G401 (cell line): ENCODE data around the gene PGRMC2. TPM values are rescaled to one million over a fixed set of nuclear protein-coding genes. Genes with fewer than 3 reads are reported as not detected.
A peak's percentile ranks its signal among the peaks of the same experiment; 100 is the strongest.

Experiments
- DNase-seq: peaks from one replicate; pipeline ENCODE4 v3.0.0-alpha.2; 2015; ENCODE audit warnings: low spot score
- in situ Hi-C: cut with HindIII; loops from 2 replicates; pipeline ENCODE4 v1.10.0; 2016; ENCODE audit warnings: low sequenced_read_pairs, mixed read lengths
- total RNA-seq: library from RNA; depleted of rRNA; stranded (reverse); fragments of >200 nt; shearing (Covaris generic); gene quantifications from 2 replicates; pipeline ENCODE4 v1.2.3, GENCODE V29; 2014; rRNA removed

PGRMC2 gene
- 45.0 and 58.6 TPM in 2 replicates for total RNA-seq

DNA sequence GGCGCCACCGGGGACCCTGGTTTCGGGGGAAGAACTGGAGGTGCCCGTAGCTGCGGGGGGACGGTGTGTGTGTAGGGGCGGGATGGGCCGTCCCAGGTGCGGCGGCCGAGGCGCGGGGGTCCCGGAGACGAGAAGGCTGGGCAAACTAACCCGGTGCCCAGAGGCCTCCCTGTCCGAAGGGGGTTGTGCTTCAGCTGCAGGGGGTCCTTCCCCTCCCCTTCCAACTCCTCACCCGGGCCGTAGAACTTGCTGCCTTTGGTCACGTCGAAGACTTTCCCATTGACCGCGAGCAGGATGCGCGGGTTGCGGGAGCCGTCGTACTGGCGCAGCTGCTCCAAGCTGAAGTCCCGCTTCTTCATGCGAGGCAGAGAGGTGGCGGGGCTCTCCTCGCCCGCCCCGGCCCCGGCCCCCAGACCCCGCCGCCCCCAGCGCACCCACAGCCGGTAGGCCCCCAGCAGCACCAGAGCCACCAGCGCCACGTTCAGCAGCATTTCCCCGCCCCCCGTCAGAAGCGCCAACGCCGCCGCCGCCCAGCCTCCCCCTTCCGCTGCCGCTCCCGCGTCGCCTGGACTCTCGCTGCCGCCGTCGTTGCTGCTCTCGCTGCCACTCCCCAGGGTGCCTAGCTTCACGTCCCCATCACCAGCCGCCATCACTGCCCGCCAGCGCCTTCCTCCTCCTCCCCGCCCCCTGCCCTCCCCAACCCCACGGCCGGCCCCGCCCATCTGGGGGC lies at the start of gene PGRMC2:
PGRMC2 (minus strand) TSS at position 673 of the 730 bp plus-strand sequence; CDS start at position 650, 23 bp downstream.
- peak; percentile 33 for DNase-seq
- in situ Hi-C loops, result no loop called here

DNA sequence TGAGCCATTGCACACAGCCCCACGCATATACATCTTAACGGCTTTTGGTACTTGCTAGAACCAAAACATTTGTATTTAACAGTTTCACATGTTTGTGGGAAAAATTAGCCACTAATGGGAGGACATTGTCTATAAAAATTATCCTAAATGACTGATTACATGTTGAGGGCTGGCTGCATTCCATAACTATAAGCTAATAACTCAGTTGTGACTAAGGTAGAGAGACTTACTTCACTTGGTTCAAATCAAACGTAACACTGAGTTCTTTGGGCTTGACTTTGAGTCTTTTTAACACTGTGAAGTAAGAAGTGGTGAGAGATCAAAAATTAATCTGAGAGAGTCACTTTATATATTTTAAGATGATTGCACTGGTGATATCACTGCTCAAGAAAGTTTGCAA lies 47.9 kb upstream of the PGRMC2 start:
- in situ Hi-C loops, result no loop called here

DNA sequence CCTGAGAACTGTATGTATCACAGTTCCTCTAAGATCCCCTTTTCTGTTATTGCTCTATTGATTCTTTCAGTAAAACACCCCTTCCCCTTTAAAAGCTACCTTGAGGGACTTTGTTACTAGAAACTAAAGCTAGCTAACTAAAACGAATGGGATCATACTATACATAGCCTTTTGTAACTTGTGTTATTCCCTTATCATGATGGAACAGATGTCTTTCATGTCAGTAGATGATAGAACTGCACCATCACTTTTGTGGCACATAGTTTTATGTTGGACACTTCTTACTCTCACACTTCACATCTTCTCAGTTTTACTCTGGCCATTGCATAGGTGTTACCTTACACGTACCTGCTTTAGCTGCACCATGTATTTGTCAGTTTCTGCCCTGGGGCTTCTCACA lies 46.6 kb upstream of the PGRMC2 start:
- DNase-seq, result no peak
- in situ Hi-C loops, result no loop called here

More for the DNA sequence above, 47.9 kb upstream of the PGRMC2 start:
- no peak for DNase-seq

DNA sequence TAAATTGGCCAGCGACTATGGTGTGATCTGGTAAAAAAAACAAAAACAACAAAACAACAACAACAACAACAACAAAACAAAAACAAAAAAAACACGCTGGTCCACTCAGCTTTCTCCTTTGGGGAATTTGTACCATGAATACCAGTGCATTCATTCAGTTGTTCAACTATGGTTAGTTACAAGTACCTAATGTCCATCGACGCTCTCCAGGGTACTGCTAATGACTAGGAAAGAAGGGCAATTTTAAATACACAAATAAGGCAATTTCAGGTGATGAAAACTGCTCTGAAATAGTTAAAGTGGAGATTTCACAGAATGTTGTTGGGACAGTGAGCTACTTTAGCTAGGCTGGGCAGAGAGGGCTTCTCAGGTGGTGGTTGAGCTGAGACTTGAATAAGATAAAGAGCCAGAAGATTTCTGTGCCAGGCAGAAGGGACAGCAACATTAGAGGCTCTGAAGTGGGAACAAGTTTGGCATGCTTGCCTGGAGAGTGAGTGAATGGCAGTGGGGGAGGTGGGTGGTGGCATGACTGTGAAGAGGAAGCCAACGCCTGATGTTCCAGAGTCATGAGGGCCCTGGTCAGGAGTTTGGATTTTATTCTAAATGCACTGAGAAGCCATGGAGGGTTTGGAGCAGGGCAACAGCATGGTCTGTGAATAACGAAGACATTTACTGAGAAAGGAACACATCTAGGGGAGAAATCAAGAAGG lies 45.9 kb upstream of the PGRMC2 start:
- in situ Hi-C loops, result no loop called here

DNA sequence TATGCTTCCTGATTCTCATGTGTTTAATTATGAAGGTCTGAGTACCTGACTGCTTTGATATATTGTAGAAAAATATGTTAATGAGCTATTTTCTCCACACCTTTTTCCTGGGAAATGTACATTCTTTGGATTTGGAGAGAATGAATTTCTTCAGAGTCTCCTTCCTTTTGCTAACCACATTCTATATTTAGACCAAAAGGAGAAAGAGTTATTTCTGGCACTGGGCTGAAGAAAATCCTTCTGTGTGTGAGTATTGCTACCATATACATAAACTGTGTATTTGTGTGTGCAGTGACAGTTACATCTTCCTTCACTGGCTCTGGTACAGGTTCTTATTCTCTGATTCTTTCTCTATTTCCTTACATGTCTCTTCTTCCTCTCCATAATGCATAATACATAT lies 44.5 kb upstream of the PGRMC2 start:
- in situ Hi-C loops, result no loop called here
- DNase-seq, result no peak

More for the DNA sequence above, 45.9 kb upstream of the PGRMC2 start:
- DNase-seq, result no peak

GRCh38 chr4:128329638-128330037 lies 42.0 kb upstream of the PGRMC2 start:
- in situ Hi-C loops, result no loop called here

GRCh38 chr4:128328106-128328505 lies 40.5 kb upstream of the PGRMC2 start:
- in situ Hi-C loops, result no loop called here
- DNase-seq, result no peak

More at GRCh38 chr4:128329638-128330037, 42.0 kb upstream of the PGRMC2 start:
- no peak for DNase-seq

- in situ Hi-C loops, result no loop called here
- DNase-seq, result no peak
Measured at GRCh38 chr4:128323401-128323800, 35.8 kb upstream of the PGRMC2 start.

DNA sequence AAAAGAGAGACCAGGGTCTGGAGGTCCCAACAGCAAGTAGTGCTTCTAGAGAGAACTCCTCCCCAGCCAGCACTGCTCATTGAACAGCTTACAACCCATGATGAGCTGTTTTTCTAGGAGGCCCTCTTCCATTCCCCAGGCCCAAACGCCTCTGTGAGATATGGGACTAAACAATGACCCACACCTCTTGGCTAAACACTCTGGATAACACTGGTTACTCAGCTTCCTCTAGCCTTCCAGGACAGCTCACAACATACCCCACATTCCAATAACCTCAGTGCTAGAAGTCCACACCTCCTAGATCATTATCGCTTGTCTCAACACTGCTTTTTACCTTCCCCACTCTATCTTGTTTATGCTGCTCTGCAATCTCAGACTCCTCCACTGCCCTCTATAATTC lies 35.4 kb upstream of the PGRMC2 start:
- in situ Hi-C loops, result no loop called here
- DNase-seq, result no peak

- DNase-seq, result no peak
- in situ Hi-C loops, result no loop called here
Measured at GRCh38 chr4:128322311-128322710, 34.7 kb upstream of the PGRMC2 start.

DNA sequence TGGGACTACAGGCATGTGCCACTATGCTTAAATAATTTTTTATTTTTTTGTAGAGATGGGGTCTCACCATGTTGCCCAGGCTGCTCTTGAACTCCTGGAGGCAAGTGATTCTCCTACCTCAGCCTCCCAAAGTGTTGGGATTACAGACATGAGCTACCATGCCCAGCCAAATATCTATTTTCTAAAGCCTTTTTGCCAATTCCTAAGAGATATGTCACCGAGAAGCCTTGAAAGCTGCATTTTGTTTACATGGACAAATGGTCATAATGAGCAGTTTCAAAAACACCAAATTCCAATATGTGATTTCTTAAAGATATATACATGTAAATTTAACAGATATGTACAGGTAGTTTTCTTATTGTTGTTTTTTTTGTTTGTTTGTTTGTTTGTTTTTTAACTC lies 33.0 kb upstream of the PGRMC2 start:
- in situ Hi-C loops, result no loop called here
- no peak for DNase-seq

- DNase-seq, result no peak
- in situ Hi-C loops, result no loop called here
Measured at GRCh38 chr4:128315756-128316520, 28.3 kb upstream of the PGRMC2 start.

DNA sequence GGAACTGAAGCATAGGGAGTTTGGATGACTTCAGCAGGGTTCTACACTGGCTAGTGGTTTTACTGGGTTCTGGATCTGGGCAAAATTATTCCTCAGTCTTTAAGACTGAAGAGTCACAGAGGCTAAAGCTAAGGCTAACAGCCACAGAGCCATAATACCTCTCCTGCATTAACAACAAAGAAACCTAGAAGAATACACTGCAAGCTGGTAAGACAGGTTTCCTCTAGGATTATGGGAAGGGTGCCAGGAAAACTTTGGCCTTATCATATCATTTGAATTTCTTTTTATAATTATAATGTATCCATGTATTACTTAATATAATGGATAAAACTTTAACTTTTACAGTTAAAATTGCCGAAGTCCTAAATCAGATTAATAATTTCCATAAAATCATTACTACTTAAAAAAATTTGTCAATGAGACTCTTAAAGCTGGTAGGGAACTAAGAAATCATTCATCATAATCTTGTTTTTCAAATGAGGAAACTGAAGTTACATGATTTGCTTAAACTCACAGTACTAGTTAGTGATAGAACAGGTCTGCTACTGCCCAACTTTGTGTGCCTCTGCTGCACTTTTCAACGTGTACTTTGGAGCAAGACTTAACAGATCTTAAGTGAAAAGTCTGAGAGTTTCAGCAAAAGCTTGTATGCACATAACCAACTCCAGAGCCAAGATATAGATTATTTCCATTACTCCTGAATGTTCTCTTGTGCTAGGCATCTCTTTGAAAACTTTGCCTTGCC lies 24.2 kb upstream of the PGRMC2 start:
- DNase-seq, result no peak
- in situ Hi-C loops, result no loop called here

DNA sequence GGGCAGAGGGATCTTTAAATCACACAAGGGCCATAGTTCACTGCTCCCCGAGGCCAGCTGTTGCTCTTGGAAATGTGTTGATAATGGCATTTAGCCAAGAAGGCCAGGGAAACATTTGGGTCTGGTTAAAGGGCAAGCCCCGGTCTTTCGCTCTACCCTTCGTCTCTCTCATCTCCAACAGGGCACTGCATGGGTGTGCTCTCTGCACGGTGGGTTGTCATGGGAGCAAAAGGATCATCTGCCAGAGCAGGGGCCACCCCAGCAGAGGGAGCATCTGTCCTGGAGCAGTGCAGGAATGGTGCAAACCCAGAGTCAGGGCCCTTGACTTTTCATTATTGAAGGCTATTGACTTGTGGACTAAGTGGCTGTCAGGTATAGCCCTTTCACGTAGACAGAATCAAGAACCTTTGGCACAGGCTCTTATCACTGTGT lies 22.7 kb upstream of the PGRMC2 start:
- DNase-seq, result no peak
- in situ Hi-C loops, result no loop called here

DNA sequence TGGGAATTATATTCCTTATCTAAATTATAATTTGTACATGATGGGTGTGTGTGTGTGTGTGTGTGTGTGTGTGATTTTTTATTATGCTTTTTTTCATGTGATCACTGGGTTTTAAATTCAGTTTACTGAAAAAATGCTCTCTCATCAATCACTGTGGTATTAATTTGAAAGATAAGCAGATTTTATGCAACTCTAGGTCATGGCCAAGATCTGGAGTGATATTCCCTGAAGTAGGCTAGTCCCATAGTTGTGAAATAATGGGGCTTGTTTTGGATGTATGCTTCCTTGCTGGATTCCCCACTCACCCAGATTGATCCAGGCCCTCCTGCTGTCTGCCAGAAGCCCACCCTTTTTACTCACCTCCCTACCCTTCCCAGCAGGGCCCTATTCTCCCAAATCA lies 22.0 kb upstream of the PGRMC2 start:
- in situ Hi-C loops, result no loop called here
- DNase-seq, result no peak

DNA sequence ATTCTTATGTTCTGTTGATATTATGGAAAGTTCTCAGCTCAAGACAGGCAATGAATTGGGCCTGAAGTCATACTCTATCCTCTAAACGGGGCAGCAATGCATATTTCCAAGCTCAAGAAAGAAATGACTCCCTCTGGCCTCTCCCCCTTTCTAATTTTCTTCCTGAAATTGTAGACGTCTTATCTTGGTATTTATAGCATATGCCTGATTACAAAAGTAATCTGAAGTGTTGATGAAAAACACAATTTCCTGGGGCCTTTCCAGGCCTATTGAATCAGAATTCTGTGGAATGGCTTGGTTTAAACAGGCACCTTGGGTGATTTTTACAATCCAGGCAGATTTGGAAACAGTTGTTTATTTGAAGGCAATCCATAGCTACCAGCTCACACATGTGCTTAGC lies 21.4 kb upstream of the PGRMC2 start:
- in situ Hi-C loops, result no loop called here
- no peak for DNase-seq

- DNase-seq, result no peak
- in situ Hi-C loops, result no loop called here
Measured at GRCh38 chr4:128307123-128307571, 19.5 kb upstream of the PGRMC2 start.

DNA sequence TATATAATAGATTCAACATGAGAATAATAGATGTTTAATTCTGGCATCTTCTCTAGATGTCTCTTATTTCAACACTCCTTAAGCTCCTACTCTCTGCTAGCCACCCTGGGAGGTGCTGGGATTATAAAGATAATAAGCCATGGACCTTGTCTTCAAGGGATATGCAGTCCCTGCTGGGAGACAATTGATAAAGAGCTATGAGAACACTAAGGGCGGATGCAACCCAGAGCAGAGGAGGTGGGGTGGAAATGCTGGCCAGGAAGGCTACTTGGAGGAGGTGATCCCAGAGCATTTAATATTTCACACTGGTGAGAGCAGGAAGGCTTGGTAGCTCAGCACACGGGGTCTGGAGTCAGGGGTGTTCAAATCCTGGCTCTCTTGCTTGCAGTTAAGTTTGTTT lies 18.3 kb upstream of the PGRMC2 start:
- in situ Hi-C loops, result no loop called here
- DNase-seq, result no peak

DNA sequence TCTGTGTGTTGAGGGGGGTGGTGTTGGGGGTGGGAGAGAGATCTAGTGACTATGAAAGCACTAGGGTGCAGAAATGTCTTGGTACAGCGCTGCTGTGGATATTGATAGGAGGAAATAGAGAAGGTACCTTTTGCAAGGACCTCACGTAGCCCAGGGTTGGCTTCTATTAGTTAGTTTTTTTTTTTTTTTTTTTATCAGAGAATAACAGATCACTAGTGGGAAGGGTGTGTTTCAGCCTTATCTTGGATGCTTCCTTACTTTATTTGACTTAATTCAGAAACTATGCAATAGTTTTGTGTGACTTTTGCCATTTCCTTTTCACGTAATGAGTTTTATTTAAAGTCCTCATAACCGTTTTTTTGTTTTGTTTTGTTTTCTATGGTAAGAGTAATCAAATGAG lies 16.4 kb upstream of the PGRMC2 start:
- no peak for DNase-seq
- in situ Hi-C loops, result no loop called here
